ENCODE data around the gene DPH7. TPM values are rescaled to one million over a fixed set of nuclear protein-coding genes. Genes with fewer than 3 reads are reported as not detected.
"Not testable (repeated sequence)": the region's sequence is repeated elsewhere in the genome, so short reads cannot be mapped to it uniquely, and the experiment has no call there.

The DPH7 gene
- total and polyA plus RNA-seq, 2 donors = 26.2 to 93.1 TPM

DNA sequence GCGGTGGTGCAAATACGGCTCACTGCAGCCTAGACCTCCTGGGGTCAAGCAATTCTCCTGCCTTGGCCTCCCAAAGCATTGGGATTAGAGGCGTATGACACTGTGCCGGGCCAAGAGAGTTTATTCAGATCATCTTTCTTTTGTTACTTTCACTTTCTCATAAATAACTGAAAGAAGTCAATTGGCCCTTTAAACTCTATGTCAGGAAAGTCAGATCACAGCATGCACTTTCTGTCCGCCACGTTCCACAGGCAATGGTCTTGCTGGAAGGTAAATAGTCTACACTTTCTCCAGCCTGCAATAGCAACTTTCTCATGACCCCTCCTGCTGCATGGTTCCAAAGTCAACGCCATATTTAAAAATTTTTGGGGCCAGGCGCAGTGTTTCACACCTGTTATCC, 20.2 kb upstream of the DPH7 start:
- Histone ChIP-seq H3K27me3 (ENCODE audit: control insufficient read depth in 2 of 2, insufficient read depth in 1 of 2, low read length in 1 of 2) (peaks cover 0 to 2% of the 10 kb centered on the region in 2 donors), H3K36me3 (ENCODE audit: control insufficient read depth in 2 of 2, insufficient read depth in 2 of 2, low read length in 1 of 2) (no peaks in the 10 kb centered on the region), H3K27ac (ENCODE audit: low read depth in 1 of 2, low read length in 1 of 2) (no peak overlapping the region), H3K4me3 (ENCODE audit: low read length in 2 of 2) (no peak overlapping the region), H3K4me1 (ENCODE audit: control insufficient read depth in 2 of 2, insufficient read depth in 2 of 2, low read length in 2 of 2) (peaks cover 0 to 5% of the 10 kb centered on the region in 2 donors), H3K9me3 (ENCODE audit: control insufficient read depth in 2 of 2, insufficient read depth in 1 of 2, low read length in 1 of 2) (no peaks in the 10 kb centered on the region)
- 94% methylated on average over 8 of the region's 8 CpGs for WGBS
- DNase-seq (ENCODE audit: low read depth in 6 of 9, low spot score in 9 of 9) = no peak

GRCh38 chr9:137596577-137596976, 17.9 kb upstream of the DPH7 start:
- H3K27me3 ChIP-seq (ENCODE audit: control insufficient read depth in 2 of 2, insufficient read depth in 1 of 2, low read length in 1 of 2); H3K4me1 ChIP-seq (ENCODE audit: control insufficient read depth in 2 of 2, insufficient read depth in 2 of 2, low read length in 2 of 2); H3K36me3 ChIP-seq (ENCODE audit: control insufficient read depth in 2 of 2, insufficient read depth in 2 of 2, low read length in 1 of 2); H3K27ac ChIP-seq (ENCODE audit: low read depth in 1 of 2, low read length in 1 of 2); H3K4me3 ChIP-seq (ENCODE audit: low read length in 2 of 2); H3K9me3 ChIP-seq (ENCODE audit: control insufficient read depth in 2 of 2, insufficient read depth in 1 of 2, low read length in 1 of 2); DNase-seq (ENCODE audit: low read depth in 6 of 9, low spot score in 9 of 9): not testable (repeated sequence)
- 98% methylated on average over 7 of the region's 7 CpGs for WGBS

- H3K4me1 ChIP-seq (ENCODE audit: control insufficient read depth in 2 of 2, insufficient read depth in 2 of 2, low read length in 2 of 2) = peaks cover 9 to 27% of the 10 kb centered on the region in 2 donors
- no peak overlapping the region for H3K27ac ChIP-seq (ENCODE audit: low read depth in 1 of 2, low read length in 1 of 2)
- H3K4me3 ChIP-seq (ENCODE audit: low read length in 2 of 2) = no peak overlapping the region
- H3K9me3 ChIP-seq (ENCODE audit: control insufficient read depth in 2 of 2, insufficient read depth in 1 of 2, low read length in 1 of 2) = no peaks in the 10 kb centered on the region
- peaks cover 0 to 2% of the 10 kb centered on the region in 2 donors for H3K27me3 ChIP-seq (ENCODE audit: control insufficient read depth in 2 of 2, insufficient read depth in 1 of 2, low read length in 1 of 2)
- 86% methylated on average over 12 of the region's 12 CpGs for WGBS
- H3K36me3 ChIP-seq (ENCODE audit: control insufficient read depth in 2 of 2, insufficient read depth in 2 of 2, low read length in 1 of 2) = peaks cover 3 to 5% of the 10 kb centered on the region in 2 donors
- DNase-seq (ENCODE audit: low read depth in 6 of 9, low spot score in 9 of 9) = no peak
Measured at GRCh38 chr9:137593176-137593575, 14.5 kb upstream of the DPH7 start.

DNA sequence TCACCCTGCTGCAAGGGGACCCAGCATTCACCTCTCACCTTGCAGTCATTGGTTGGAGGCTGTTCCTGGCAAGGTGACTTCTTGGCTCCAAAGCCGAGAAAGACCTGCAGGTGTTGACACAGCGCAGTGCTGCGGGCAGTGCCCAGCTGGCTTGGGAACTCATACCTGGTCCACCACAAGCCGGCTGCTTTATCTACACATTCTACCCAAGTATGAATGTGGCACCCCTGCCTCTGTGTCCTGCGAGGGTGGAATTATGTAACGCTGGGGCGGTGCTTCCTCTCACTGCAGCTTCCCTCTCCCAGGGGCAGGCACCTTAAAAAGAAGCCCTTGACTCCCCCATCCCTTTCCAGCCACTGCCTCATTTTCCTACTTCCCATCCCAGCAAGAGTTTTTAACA, 14.0 kb upstream of the DPH7 start:
- Histone ChIP-seq H3K9me3 (ENCODE audit: control insufficient read depth in 2 of 2, insufficient read depth in 1 of 2, low read length in 1 of 2) (no peaks in the 10 kb centered on the region), H3K4me3 (ENCODE audit: low read length in 2 of 2) (no peak overlapping the region), H3K27ac (ENCODE audit: low read depth in 1 of 2, low read length in 1 of 2) (no peak overlapping the region), H3K36me3 (ENCODE audit: control insufficient read depth in 2 of 2, insufficient read depth in 2 of 2, low read length in 1 of 2) (peaks cover 3 to 10% of the 10 kb centered on the region in 2 donors), H3K27me3 (ENCODE audit: control insufficient read depth in 2 of 2, insufficient read depth in 1 of 2, low read length in 1 of 2) (peaks cover 0 to 2% of the 10 kb centered on the region in 2 donors), H3K4me1 (ENCODE audit: control insufficient read depth in 2 of 2, insufficient read depth in 2 of 2, low read length in 2 of 2) (peaks cover 9 to 27% of the 10 kb centered on the region in 2 donors)
- WGBS = 92% methylated on average over 7 of the region's 7 CpGs
- no peak for DNase-seq (ENCODE audit: low read depth in 6 of 9, low spot score in 9 of 9)

DNA sequence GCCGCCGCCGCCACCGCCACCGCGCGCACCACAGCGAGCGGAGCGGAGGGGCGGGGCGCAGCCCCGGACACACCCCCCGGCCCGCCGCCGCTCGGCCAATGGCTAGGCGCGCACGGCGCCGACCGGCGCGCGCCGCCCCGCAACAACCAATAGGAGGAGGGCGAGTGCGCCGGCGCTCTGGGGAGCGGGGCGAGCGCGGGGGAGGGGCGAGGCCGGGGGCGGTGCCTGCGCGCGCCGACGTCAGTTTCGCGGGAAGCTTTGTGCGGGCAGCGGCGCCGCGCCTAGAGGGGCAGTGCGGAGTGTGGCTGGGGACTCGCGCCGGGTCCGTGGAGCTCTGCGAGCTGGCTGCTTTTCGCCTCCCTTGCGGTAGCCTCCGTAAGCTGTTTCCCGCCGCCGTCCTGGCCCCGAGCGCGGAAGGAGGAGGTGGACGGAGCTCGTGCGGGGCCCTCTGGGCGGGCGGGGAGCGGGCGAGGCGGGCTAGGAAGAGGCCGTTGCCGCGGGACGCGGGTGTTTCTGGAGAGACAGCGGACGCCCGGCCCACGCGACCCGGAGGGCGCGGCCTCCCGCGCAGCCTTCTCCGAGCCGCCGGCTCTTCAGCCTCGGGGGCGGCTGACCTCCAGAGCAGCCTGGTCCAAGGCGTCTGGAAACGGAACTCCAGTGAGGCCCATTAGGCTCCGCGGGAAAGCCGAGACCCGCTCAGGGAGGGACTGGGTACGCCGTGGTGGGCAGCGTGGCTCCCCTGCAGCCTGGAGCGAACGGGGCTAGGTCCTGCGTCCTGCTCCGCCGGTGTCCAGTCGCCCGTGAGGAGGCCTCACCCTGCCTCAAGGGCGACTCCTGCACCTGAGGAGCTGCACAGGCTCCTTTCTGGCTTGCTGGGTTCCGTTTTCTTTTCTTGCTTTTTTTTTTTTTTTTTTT, 12.0 kb upstream of the DPH7 start, which contains the start of gene ZMYND19:
Gene ZMYND19, minus strand, starts transcription at position 44 of the 915 bp plus-strand sequence. CDS start 249 bp downstream, outside the sequence.
- peak within 1 kb of the TSS in 1 of 2 donors; percentile 53 for H3K27ac ChIP-seq (ENCODE audit: low read depth in 1 of 2, low read length in 1 of 2)
- peaks cover 16 to 26% of the 10 kb centered on the region in 2 donors for H3K36me3 ChIP-seq (ENCODE audit: control insufficient read depth in 2 of 2, insufficient read depth in 2 of 2, low read length in 1 of 2)
- peak within 1 kb of the TSS; percentile 66 to 78 for H3K4me3 ChIP-seq (ENCODE audit: low read length in 2 of 2)
- no peaks in the 10 kb centered on the region for H3K9me3 ChIP-seq (ENCODE audit: control insufficient read depth in 2 of 2, insufficient read depth in 1 of 2, low read length in 1 of 2)
- peaks cover 9 to 27% of the 10 kb centered on the region in 2 donors for H3K4me1 ChIP-seq (ENCODE audit: control insufficient read depth in 2 of 2, insufficient read depth in 2 of 2, low read length in 2 of 2)
- H3K27me3 ChIP-seq (ENCODE audit: control insufficient read depth in 2 of 2, insufficient read depth in 1 of 2, low read length in 1 of 2) = peaks cover 0 to 2% of the 10 kb centered on the region in 2 donors
- DNase-seq (ENCODE audit: low read depth in 6 of 9, low spot score in 9 of 9) = peak; percentile 47 to 93 (median 82)
- 1% methylated on average over 112 of the region's 113 CpGs for WGBS

DNA sequence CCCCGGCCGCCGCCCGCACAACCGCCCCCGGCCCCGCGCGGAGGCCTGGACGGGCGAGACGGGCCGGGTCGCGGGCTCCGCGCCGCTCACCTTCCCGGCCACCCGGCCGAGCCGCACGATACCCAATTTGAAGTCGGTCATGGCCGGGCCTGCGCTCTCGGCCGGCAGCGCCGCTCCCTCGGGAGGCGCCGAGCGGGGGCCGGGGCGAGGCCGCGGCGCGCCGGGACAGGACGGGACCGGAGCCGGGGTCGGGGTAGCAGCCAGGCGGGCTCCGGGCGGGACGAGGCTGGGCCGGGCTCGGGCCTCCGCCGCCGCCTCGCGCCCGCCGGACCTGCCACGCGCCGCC, 11.4 kb upstream of the DPH7 start:
- under 1% methylated on average over 61 of the region's 61 CpGs for WGBS
- Histone ChIP-seq H3K4me1 (ENCODE audit: control insufficient read depth in 2 of 2, insufficient read depth in 2 of 2, low read length in 2 of 2) (peaks cover 9 to 27% of the 10 kb centered on the region in 2 donors), H3K27ac (ENCODE audit: low read depth in 1 of 2, low read length in 1 of 2) (no peak overlapping the region), H3K36me3 (ENCODE audit: control insufficient read depth in 2 of 2, insufficient read depth in 2 of 2, low read length in 1 of 2) (peaks cover 16 to 29% of the 10 kb centered on the region in 2 donors), H3K9me3 (ENCODE audit: control insufficient read depth in 2 of 2, insufficient read depth in 1 of 2, low read length in 1 of 2) (no peaks in the 10 kb centered on the region), H3K27me3 (ENCODE audit: control insufficient read depth in 2 of 2, insufficient read depth in 1 of 2, low read length in 1 of 2) (peaks cover 0 to 2% of the 10 kb centered on the region in 2 donors), H3K4me3 (ENCODE audit: low read length in 2 of 2) (peak overlapping the region in 1 of 2 donors; percentile 78)
- DNase-seq (ENCODE audit: low read depth in 6 of 9, low spot score in 9 of 9) = no peak

DNA sequence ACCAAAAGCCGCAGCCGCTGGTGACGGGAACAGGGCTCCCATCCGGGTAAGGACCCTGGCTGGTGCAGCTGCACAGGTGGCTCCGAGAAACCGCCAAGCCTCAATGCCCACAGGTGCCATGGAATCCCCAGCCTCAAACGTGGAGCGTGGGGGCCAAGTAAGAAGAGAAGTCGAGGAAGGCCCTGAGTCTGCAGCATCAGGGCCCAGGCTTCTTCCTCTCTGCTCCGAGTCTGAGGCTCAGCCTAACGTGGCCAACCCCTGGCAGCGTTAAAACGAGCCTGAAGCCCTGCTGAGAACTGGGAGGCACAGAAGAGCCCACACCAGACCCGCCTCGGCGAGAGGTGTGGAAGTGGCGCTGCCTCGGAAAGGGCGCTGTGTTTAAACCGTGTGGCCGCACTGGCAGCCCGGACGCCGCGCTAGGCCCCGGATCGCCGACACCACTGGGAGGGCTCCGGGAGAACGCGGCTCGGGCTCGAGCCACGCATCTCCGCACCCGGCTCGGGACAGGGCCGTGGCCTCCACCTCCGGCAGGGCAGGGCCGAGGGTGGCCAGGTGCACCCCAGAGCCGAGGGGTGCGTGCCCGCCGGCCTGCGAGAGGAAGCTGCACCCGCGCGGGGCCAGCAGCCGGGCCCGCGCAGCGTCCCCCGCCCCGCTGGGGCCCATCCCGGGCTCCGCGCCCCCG, 10.9 kb upstream of the DPH7 start:
- peaks cover 9 to 27% of the 10 kb centered on the region in 2 donors for H3K4me1 ChIP-seq (ENCODE audit: control insufficient read depth in 2 of 2, insufficient read depth in 2 of 2, low read length in 2 of 2)
- DNase-seq (ENCODE audit: low read depth in 6 of 9, low spot score in 9 of 9) = peak in 1 of 9 donors; percentile 37
- H3K27ac ChIP-seq (ENCODE audit: low read depth in 1 of 2, low read length in 1 of 2) = no peak overlapping the region
- 10% methylated on average over 57 of the region's 58 CpGs for WGBS
- H3K9me3 ChIP-seq (ENCODE audit: control insufficient read depth in 2 of 2, insufficient read depth in 1 of 2, low read length in 1 of 2) = no peaks in the 10 kb centered on the region
- peaks cover 16 to 31% of the 10 kb centered on the region in 2 donors for H3K36me3 ChIP-seq (ENCODE audit: control insufficient read depth in 2 of 2, insufficient read depth in 2 of 2, low read length in 1 of 2)
- H3K4me3 ChIP-seq (ENCODE audit: low read length in 2 of 2) = peak overlapping the region; percentile 51 to 78
- peaks cover 0 to 2% of the 10 kb centered on the region in 2 donors for H3K27me3 ChIP-seq (ENCODE audit: control insufficient read depth in 2 of 2, insufficient read depth in 1 of 2, low read length in 1 of 2)

- peaks cover 0 to 2% of the 10 kb centered on the region in 2 donors for H3K27me3 ChIP-seq (ENCODE audit: control insufficient read depth in 2 of 2, insufficient read depth in 1 of 2, low read length in 1 of 2)
- DNase-seq (ENCODE audit: low read depth in 6 of 9, low spot score in 9 of 9) = no peak
- no peak overlapping the region for H3K4me3 ChIP-seq (ENCODE audit: low read length in 2 of 2)
- no peak overlapping the region for H3K27ac ChIP-seq (ENCODE audit: low read depth in 1 of 2, low read length in 1 of 2)
- no peaks in the 10 kb centered on the region for H3K9me3 ChIP-seq (ENCODE audit: control insufficient read depth in 2 of 2, insufficient read depth in 1 of 2, low read length in 1 of 2)
- H3K4me1 ChIP-seq (ENCODE audit: control insufficient read depth in 2 of 2, insufficient read depth in 2 of 2, low read length in 2 of 2) = peaks cover 9 to 27% of the 10 kb centered on the region in 2 donors
- WGBS = 97% methylated on average over 6 of the region's 6 CpGs
- peaks cover 20 to 37% of the 10 kb centered on the region in 2 donors for H3K36me3 ChIP-seq (ENCODE audit: control insufficient read depth in 2 of 2, insufficient read depth in 2 of 2, low read length in 1 of 2)
Measured at GRCh38 chr9:137588891-137589290, 10.2 kb upstream of the DPH7 start.

DNA sequence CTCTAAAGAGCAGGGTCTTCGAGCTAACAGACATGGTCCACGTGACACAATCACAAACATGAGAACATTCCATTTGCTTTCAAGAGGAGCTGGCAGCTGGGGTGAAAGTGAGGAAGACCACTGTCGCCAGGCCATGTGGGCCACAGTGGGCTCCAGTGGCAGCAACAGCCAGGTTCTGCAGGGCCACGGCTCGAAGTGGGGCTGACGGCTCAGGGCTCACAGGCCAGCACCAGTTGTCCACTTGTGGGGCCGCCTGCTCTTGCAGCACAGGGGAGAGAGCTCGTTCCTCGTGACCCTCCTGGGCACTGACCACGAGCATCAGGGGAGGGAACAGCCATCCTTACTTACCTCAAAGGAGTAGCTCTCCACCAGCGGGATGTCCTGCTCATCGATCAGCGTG, 9.6 kb upstream of the DPH7 start:
- Histone ChIP-seq H3K27me3 (ENCODE audit: control insufficient read depth in 2 of 2, insufficient read depth in 1 of 2, low read length in 1 of 2) (peaks cover 0 to 2% of the 10 kb centered on the region in 2 donors), H3K27ac (ENCODE audit: low read depth in 1 of 2, low read length in 1 of 2) (no peak overlapping the region), H3K9me3 (ENCODE audit: control insufficient read depth in 2 of 2, insufficient read depth in 1 of 2, low read length in 1 of 2) (no peaks in the 10 kb centered on the region), H3K4me3 (ENCODE audit: low read length in 2 of 2) (no peak overlapping the region), H3K36me3 (ENCODE audit: control insufficient read depth in 2 of 2, insufficient read depth in 2 of 2, low read length in 1 of 2) (peaks cover 25 to 43% of the 10 kb centered on the region in 2 donors), H3K4me1 (ENCODE audit: control insufficient read depth in 2 of 2, insufficient read depth in 2 of 2, low read length in 2 of 2) (peaks cover 9 to 27% of the 10 kb centered on the region in 2 donors)
- DNase-seq (ENCODE audit: low read depth in 6 of 9, low spot score in 9 of 9) = no peak
- 94% methylated on average over 13 of the region's 13 CpGs for WGBS

Data from thymus (tissue), 11 donors.